H1 (cell line): ENCODE measurements around the gene DCK.

Experiments used
- CREB1 ChIP-seq: IDR thresholded peaks from 2 replicates; pipeline ENCODE4 v1.6.1; 2012; ENCODE audit warnings: inconsistent platforms
- PHF8 ChIP-seq: fragments of 200-600 bp; sonication (generic); conservative IDR thresholded peaks from 2 replicates; pipeline ENCODE4 v1.7.1; 2012; ENCODE audit warnings: low read depth, mild to moderate bottlenecking, inconsistent platforms, low read length, moderate library complexity
- POLR2A ChIP-seq, 2 experiments: IDR thresholded peaks; 1 replicate in 1 of 2; 2 replicates in 1 of 2; pipeline ENCODE4 v1.6.1; 2011; ENCODE audit warnings: low read depth in 2 of 2, low read length in 2 of 2, mild to moderate bottlenecking in 2 of 2; ENCODE audit errors: control extremely low read depth in 1 of 2
- POLR2AphosphoS5 ChIP-seq: IDR thresholded peaks from 2 replicates; pipeline ENCODE4 v1.6.1; 2011; ENCODE audit warnings: low read depth, low read length
- RAD21 ChIP-seq, 2 experiments: IDR thresholded peaks in 1 of 2; conservative IDR thresholded peaks in 1 of 2; 2 replicates each; pipeline ENCODE4 v1.6.1; 2011; ENCODE audit warnings: low read depth in 2 of 2, low read length in 2 of 2, improper control_type of control experiment in 1 of 2, inconsistent platforms in 1 of 2, mild to moderate bottlenecking in 1 of 2, moderate library complexity in 1 of 2
- SIRT6 ChIP-seq: IDR thresholded peaks from one replicate; pipeline ENCODE4 v1.7.1; 2012; ENCODE audit warnings: low read length, inconsistent platforms
- TF ChIP-seq, protein P1 (sequence below): IDR thresholded peaks from 2 replicates; pipeline ENCODE4 v1.6.1; 2012; ENCODE audit warnings: inconsistent platforms
- TF ChIP-seq, protein P2 (sequence below): IDR thresholded peaks from 2 replicates; pipeline ENCODE4 v1.6.1; 2012; ENCODE audit warnings: inconsistent platforms
- TF ChIP-seq, protein P3 (sequence below), 3 experiments: IDR thresholded peaks; 1 replicate in 2 of 3; 2 replicates in 1 of 3; pipeline versions ENCODE4 v1.5.1 to v1.6.1; 2011; ENCODE audit warnings: low read length in 3 of 3, mild to moderate bottlenecking in 3 of 3, inconsistent platforms in 2 of 3, low read depth in 1 of 3, moderate library complexity in 1 of 3; ENCODE audit not compliant: insufficient read depth in 1 of 3; ENCODE audit errors: control extremely low read depth in 1 of 3

DNA sequence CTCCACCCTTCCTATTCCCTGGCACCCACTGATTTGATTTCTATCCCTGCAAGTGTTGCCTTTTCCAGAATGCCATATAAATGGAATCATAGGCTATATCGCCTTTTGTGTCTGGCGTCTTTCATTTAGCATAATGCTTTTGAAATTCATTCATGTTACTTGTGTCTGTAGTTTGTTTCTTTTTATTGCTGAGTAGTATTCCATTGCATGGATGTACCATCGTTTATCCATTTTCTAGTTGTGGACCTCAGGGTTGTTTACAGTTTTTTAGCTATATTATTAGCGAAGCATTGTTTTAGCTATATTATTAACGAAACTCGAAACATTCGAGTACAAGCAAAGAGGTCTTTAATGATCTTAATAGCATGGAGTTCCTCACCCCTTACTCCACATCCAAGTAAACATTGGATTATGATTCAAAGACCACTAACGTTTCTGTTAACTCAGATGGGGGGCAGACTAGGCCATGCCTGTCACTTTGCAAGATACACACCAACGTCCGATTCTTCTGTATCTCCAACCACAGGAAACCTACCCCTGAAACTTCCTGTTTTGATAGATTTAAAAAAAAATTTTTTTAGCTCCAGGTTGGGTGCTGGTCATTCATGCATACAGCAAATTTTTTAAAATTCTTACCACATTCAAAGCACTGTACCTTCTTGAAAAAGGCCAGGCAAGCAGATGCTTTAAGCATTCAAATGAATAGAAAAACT is 1.1 kb downstream of the DCK start:
- TF ChIP-seq POLR2A (IDR thresholded peaks at IDR 0.05; ENCODE audit: control extremely low read depth in 1 of 2, low read depth in 2 of 2, low read length in 2 of 2) (no peak), RAD21 (IDR thresholded peaks at IDR 0.05 in 1 of 2, conservative IDR thresholded peaks at IDR 0.05 in 1 of 2; ENCODE audit: low read depth in 2 of 2, low read length in 2 of 2) (no peak), CREB1 (no peak), POLR2AphosphoS5 (no peak), SIRT6 (no peak), PHF8 (no peak)
- TF ChIP-seq, protein P1, sequence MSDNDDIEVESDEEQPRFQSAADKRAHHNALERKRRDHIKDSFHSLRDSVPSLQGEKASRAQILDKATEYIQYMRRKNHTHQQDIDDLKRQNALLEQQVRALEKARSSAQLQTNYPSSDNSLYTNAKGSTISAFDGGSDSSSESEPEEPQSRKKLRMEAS, result no peak
- TF ChIP-seq, protein P2, sequence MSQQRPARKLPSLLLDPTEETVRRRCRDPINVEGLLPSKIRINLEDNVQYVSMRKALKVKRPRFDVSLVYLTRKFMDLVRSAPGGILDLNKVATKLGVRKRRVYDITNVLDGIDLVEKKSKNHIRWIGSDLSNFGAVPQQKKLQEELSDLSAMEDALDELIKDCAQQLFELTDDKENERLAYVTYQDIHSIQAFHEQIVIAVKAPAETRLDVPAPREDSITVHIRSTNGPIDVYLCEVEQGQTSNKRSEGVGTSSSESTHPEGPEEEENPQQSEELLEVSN, result no peak
- TF ChIP-seq, protein P3, sequence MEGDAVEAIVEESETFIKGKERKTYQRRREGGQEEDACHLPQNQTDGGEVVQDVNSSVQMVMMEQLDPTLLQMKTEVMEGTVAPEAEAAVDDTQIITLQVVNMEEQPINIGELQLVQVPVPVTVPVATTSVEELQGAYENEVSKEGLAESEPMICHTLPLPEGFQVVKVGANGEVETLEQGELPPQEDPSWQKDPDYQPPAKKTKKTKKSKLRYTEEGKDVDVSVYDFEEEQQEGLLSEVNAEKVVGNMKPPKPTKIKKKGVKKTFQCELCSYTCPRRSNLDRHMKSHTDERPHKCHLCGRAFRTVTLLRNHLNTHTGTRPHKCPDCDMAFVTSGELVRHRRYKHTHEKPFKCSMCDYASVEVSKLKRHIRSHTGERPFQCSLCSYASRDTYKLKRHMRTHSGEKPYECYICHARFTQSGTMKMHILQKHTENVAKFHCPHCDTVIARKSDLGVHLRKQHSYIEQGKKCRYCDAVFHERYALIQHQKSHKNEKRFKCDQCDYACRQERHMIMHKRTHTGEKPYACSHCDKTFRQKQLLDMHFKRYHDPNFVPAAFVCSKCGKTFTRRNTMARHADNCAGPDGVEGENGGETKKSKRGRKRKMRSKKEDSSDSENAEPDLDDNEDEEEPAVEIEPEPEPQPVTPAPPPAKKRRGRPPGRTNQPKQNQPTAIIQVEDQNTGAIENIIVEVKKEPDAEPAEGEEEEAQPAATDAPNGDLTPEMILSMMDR (IDR thresholded peaks at IDR 0.05; ENCODE audit: control extremely low read depth in 1 of 3, insufficient read depth in 1 of 3, low read depth in 1 of 3, low read length in 3 of 3), result no peak
